NCI-H345 treated with DMSO at 0.1 percent for 48 hours (cell line): Measurements from ENCODE around the gene LIPF.
"Not testable (repeated sequence)": the region's sequence is repeated elsewhere in the genome, so short reads cannot be mapped to it uniquely, and the experiment has no call there.

Experiments
- DNase-seq: peaks from one replicate; lab custom pipeline; 2025; ENCODE audit not compliant: unreplicated experiment; lab: John Stamatoyannopoulos, UW

Gene LIPF

GRCh38 chr10:88664142-88664541, at the start of gene LIPF:
Gene LIPF, plus strand, starts transcription at chr10:88664442. Its CDS starts 2,856 bp downstream, at chr10:88667298.
- DNase-seq, result no peak

GRCh38 chr10:88616250-88616977, 47.8 kb upstream of the LIPF start:
- DNase-seq, result no peak

- DNase-seq, result no peak
Measured at GRCh38 chr10:88617772-88618300, 46.4 kb upstream of the LIPF start.

- no peak for DNase-seq
Measured at GRCh38 chr10:88618496-88618895, 45.7 kb upstream of the LIPF start.

- DNase-seq, result no peak
Measured at GRCh38 chr10:88620441-88620840, 43.8 kb upstream of the LIPF start.

- DNase-seq, result no peak
Measured at GRCh38 chr10:88623835-88624234, 40.4 kb upstream of the LIPF start.

GRCh38 chr10:88624840-88625239, 39.4 kb upstream of the LIPF start:
- no peak for DNase-seq

GRCh38 chr10:88640186-88640585, 24.1 kb upstream of the LIPF start:
- DNase-seq, result no peak

- no peak for DNase-seq
Measured at GRCh38 chr10:88642209-88642608, 22.0 kb upstream of the LIPF start.

GRCh38 chr10:88642963-88643362, 21.3 kb upstream of the LIPF start:
- no peak for DNase-seq

GRCh38 chr10:88647061-88647615, 17.1 kb upstream of the LIPF start:
- no peak for DNase-seq

GRCh38 chr10:88651101-88651551, 13.1 kb upstream of the LIPF start:
- no peak for DNase-seq

GRCh38 chr10:88652616-88653015, 11.6 kb upstream of the LIPF start:
- no peak for DNase-seq

GRCh38 chr10:88657901-88658300, 6.3 kb upstream of the LIPF start:
- DNase-seq, result no peak

GRCh38 chr10:88659725-88660597, 4.3 kb upstream of the LIPF start:
- no peak for DNase-seq

GRCh38 chr10:88660598-88660884, 3.7 kb upstream of the LIPF start:
- no peak for DNase-seq

GRCh38 chr10:88661018-88661417, 3.2 kb upstream of the LIPF start:
- no peak for DNase-seq

- DNase-seq, result no peak
Measured at GRCh38 chr10:88661577-88661976, 2.7 kb upstream of the LIPF start.

- DNase-seq, result not testable (repeated sequence)
Measured at GRCh38 chr10:88663153-88663552, 1.1 kb upstream of the LIPF start.

GRCh38 chr10:88668465-88668864, 4.2 kb downstream of the LIPF start:
- DNase-seq, result no peak

GRCh38 chr10:88670497-88670896, 6.3 kb downstream of the LIPF start:
- no peak for DNase-seq

- DNase-seq, result no peak
Measured at GRCh38 chr10:88672041-88672440, 7.8 kb downstream of the LIPF start.
